Embryonic facial prominence (tissue), 1 donor: ENCODE data around the gene TMEFF2.
"Not testable (repeated sequence)": the region's sequence is repeated elsewhere in the genome, so short reads cannot be mapped to it uniquely, and the experiment has no call there.

Experiments
- DNase-seq: peaks from one replicate; pipeline ENCODE4 v3.0.0-alpha.2; 2016; ENCODE audit errors: extremely low spot score

Gene TMEFF2

DNA sequence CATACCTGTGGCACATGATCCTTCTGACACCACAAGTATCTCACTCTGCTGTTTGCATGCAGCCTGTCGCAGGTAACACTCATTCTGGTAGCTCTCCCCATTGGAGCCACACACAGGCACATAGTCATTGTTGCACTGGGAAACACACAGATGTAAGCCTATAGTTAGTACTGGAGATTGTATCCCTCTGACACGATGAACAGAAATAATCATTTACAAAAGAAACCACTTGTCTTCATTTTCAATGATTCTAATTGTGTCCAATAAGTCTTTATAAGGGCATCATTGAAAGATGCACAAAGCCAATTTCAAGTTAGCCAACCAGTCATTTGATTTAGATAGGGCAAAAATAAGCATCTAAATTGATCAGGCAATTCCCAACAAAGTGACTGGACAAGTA is 10.4 kb downstream of the TMEFF2 start:
- DNase-seq, result no peak

DNA sequence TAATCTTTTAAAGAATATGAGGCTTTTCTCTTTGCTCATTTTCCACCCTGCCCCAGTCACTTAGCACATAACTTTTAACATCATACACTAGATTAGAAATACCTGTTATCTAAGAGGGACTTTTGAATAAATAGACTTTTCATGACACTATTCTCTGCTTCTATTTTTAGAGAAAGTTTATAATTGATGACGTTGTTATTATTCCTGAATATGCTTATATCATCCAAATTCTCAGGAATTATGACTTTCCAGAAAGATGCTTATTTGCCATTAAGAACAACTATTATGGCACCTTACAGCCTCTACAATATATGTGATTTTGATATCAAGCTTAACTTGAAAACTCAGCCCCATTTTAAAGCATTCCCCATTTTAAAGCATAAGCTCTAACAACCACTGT is 11.4 kb downstream of the TMEFF2 start:
- no peak for DNase-seq

DNA sequence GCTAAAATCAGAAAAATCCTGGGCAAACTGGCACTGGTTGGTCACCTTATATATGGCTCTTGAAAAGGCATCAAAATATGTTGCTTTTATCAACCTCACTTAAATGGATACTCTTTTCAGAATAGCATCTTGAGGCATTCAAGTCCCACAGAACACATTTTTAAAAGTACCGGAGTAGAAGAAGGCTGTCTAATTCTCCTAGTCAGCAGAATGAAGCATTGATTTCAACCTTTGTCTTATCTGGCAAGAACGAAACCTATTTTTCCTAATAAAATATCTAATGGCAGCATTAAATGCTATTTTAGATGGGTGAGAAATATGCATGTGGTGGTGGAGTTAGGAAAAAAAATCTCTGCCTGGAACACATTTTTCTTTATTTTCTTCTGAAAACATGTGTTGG is 27.8 kb downstream of the TMEFF2 start:
- no peak for DNase-seq

- DNase-seq, result no peak
These were observed 28.9 kb downstream of the TMEFF2 start for GRCh38 chr2:192165842-192166241.

DNA sequence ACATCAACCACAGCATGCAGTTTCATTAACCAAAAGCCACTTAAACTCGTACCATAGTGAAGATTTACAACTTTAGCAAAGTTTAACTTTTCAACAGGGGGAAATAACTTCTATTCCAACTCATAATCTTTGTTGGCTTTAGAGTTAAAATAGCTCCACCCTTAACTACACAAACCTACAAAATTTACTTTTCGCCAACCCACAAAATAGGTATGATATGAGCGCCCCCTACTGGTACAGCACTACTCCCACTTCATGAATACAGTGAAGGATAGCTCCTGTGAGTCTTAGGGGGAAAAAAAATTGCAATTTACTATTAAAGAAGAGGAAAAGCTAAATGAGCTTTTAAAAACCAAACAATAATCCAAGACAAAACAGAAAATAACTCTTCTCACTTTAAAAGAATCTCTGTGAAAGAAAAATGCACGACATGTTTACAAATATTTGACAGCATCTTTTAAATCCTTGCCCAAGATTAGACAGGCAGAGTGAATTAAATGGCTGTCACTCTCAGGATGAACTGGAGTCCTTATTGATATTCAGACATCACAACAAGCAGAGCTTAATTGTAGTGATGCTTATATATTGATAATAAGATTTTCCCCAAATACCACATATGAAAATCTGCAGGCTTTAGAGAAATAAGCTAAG is 32.2 kb downstream of the TMEFF2 start:
- peak; percentile 47 for DNase-seq

- no peak for DNase-seq
These were observed 33.0 kb downstream of the TMEFF2 start for GRCh38 chr2:192161656-192162290.

GRCh38 chr2:192159736-192160135 is 35.0 kb downstream of the TMEFF2 start:
- DNase-seq, result no peak

DNA sequence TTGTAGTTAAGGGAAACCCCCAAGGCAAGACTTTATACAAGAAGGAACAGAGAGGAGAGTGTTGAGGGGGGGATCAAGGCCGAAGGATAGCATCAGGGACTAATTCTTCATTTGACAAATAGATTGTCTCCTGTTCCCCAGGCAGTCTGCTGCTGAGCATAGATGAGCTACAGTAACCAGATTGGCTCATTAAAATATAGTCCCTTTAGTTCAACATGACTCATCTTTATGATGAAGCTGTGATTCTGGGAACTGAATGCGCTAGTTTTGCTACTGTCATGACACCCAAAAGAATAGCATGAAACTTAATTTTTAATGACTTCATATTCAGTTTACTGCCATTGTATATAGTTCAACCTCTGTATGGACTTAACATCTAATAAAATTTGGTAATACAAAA is 35.5 kb downstream of the TMEFF2 start:
- DNase-seq, result no peak

- DNase-seq, result no peak
These were observed 37.0 kb downstream of the TMEFF2 start for GRCh38 chr2:192157776-192158175.

GRCh38 chr2:192155511-192156118 is 39.1 kb downstream of the TMEFF2 start:
- DNase-seq, result no peak

DNA sequence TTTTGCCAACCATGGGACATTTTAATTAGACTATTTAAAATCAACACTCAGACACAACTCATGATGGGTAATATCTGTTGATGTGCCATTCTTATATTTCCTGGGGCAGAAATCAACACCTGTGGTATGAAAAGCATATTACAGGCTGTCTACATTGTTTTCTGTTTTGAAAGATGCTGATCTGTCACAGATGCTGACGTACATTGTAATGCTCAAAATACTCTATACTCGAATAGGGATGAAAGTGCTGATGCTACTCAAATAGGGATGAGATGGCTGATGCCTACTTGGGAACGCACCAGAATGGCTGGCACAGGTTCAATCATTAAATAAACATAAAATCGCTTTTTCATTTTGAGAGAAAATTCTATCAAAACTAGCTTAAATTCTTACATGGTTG is 41.2 kb downstream of the TMEFF2 start:
- no peak for DNase-seq

- no peak for DNase-seq
These were observed 42.9 kb downstream of the TMEFF2 start for GRCh38 chr2:192151853-192152252.

GRCh38 chr2:192150166-192150565 is 44.6 kb downstream of the TMEFF2 start:
- DNase-seq, result no peak

- DNase-seq, result no peak
These were observed 46.0 kb downstream of the TMEFF2 start for GRCh38 chr2:192148620-192149321.

DNA sequence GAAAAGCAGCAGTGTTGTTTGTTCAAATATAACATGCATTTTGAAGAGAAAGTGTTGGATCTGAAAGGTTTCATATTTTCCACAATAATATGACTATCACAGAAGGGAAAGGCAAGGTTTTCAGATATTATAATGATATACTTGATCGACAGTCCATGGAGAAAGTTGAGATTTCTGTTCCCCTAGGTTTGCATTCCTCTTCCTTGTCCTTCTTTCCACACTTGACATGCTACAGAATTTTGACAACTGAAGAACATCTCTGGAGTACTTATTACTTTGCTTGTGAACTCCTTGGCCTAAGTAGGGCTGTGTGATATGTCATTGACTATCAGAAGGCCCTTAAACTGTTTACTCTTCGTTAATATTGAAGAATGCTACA is 46.5 kb downstream of the TMEFF2 start:
- no peak for DNase-seq

DNA sequence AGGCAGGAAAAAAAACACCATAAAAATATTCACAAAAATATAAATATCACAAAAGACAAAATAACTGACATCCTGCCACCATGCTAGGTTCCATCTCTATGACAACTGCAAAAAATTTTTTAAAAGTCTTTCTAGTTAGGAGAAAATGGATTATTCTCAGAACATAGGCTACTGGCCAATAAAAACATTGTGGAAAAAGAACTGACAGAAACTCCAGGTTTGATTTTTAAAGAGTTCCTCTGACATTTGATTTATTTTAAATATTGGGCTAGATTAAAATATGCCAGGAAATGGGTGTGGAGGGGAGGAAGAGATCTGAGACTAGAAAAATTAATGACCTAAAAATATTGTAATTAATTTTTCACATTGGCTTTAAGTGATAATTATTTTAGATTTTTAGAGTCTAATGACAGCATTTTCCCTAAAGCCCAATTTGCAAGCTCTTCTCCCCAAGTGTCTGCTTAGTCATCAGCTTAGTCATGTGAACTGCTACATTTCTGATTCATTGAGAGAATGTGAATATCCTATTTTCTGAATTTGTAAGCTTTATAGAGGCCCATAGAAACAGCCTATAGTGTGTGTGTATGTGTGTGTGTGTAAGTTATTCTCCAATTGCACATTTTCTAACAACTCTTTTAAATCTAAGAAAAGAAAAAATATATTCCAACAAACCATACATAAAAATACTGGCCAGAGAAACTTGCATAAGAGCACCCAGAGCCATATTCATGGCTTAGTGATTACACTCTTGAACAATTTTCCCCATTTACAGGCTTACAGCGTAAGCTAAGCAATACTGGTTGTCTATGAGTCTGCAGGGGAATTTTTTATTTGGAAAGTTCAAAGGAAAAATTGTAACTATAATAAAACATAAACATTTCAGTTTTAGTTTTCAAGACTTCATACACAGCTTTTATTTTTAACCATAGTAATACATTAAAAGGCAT is 48.4 kb downstream of the TMEFF2 start:
- DNase-seq, result no peak

DNA sequence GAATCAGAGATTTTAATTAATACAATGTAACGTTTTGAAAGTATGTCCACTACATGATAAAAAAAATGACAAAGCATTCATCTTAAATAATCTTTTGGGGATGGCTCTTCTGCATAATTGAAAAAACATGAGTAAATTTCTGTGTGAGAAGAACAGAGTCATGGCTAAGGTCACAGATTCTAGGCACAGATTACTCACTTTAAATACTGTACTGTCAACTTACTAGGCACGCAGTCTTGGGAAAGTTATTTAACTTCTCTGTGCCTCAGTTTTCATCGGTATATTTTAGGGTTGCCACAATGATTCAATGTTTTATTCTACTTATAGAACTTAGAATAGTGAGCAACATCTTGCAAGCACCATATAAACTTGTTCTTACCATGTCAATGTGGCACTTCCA is 49.2 kb downstream of the TMEFF2 start:
- no peak for DNase-seq

DNA sequence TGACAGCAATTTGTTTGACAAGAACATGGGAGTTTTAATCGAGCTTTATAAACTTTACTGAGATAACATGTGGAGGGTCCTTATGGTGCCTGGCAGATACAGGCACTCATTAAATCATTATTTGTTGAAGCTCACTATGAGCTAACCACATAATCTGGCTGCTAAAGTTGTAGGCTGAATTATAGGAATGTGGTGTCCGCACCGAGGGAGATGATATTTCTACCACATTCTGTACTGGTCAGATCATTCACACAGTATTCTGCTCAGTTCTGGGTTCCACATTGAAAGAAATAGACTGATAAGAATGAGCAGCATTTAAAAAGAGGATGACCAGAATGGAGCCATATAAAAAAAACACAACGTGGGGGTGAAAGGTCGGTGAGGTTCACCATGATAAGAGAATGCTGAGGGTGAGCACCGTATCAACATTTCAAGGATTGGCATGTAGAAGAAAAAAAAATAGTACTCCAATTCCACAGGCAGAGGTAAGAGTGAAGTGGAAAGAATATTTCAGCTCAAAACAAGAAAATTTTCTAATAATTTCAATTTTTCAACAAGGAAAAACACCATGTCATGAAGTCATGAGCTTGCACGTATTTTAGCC is 54.4 kb downstream of the TMEFF2 start:
- no peak for DNase-seq

DNA sequence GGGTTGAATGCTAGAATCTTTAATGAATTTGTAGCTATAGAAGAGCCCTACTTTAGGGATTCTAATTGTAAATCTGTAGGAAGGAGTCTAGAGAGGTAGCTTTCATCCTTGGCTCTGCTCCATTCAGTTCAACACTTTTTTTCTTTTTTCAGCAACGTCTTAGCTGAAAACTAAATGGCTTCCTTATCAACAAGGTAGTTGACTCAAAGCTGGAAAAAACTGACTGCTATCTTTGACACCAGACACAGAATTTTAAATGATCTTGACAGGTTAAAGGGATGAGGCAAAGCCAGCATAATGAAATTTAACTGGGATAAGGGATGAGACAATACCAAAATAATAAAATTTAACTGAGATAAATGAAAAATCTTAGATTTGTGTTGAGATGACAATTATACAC is 54.9 kb downstream of the TMEFF2 start:
- DNase-seq, result no peak

GRCh38 chr2:192137451-192137850 is 57.3 kb downstream of the TMEFF2 start:
- no peak for DNase-seq

GRCh38 chr2:192132604-192133003 is 62.1 kb downstream of the TMEFF2 start:
- DNase-seq, result not testable (repeated sequence)
